ENCODE results near the gene DOK6. TPM values are rescaled to one million over a fixed set of nuclear protein-coding genes. Genes with fewer than 3 reads are reported as not detected.

Gene DOK6
- total and polyA plus RNA-seq, 10 of the 15 experiments (the other 5 are each of a cell fraction or from before 2014, with no cell fraction given) = 0.01 to 0.09 (median 0.04) TPM; not detected in 4

DNA sequence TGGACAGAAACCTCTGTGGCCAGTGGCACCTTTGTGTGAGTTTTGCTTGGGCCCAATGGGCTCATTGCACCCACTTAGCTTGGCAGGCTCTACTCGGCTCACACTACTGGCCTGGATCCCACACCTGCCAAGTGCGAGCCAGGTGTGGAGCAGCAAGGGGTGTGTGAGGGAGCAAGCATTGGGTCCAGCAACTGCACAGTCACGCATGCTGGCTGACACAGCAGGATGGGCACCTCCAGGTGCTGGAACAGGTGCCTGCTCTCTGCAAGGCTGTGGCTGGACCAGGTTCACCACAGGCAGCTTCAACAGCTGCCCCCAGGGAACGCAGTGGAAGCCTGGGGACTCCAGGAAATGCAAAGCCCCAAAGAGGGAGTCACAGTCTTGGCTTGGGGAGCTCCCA is 94.2 kb downstream of the DOK6 start:
- Histone ChIP-seq H2AFZ (ENCODE audit: control insufficient read depth, low read depth, low read length) (no peak overlapping the region), H3K27ac (ENCODE audit: control insufficient read depth, insufficient read depth) (no peak overlapping the region), H3K79me2 (ENCODE audit: control insufficient read depth, insufficient read depth, low read length) (no peaks in the 10 kb centered on the region), H3K9me3 (replicated peaks; ENCODE audit: control insufficient read depth, insufficient read depth, low read length) (no peaks in the 10 kb centered on the region), H3K36me3 (ENCODE audit: control insufficient read depth in 2 of 2, insufficient read depth in 2 of 2, low read length in 1 of 2) (no peaks in the 10 kb centered on the region), H4K20me1 (ENCODE audit: control insufficient read depth, insufficient read depth) (no peaks in the 10 kb centered on the region), H3K4me2 (ENCODE audit: control insufficient read depth, insufficient read depth) (no peak overlapping the region), H3K9ac (ENCODE audit: control insufficient read depth, insufficient read depth, low read length) (no peak overlapping the region), H3K27me3 (replicated peaks in 1 of 2; ENCODE audit: control insufficient read depth in 2 of 2, insufficient read depth in 2 of 2, low read length in 1 of 2) (no peaks in the 10 kb centered on the region), H3K4me3 (no peak overlapping the region), H3K4me1 (ENCODE audit: control insufficient read depth, insufficient read depth, low read length) (no peaks in the 10 kb centered on the region)
- ChIA-PET SMC1A (ENCODE audit: uncharacterized antibody, unreplicated experiment) (no interaction called here), RAD21 (ENCODE audit: unreplicated experiment) (no interaction called here), CTCF (no interaction called here), POLR2A (no interaction called here)
- FAIRE-seq = no peak
- intact Hi-C loops (cut with micrococcal nuclease; ENCODE audit: unreplicated experiment) = no loop called here
- no peak for DNase-seq (ENCODE audit: low read depth, low spot score)
- in situ Hi-C loops (cut with MboI) = no loop called here
- ATAC-seq = no peak
- no TSS peak for BruUV-seq (replicated peaks)
- no peak for TF ChIP-seq BCL11A (IDR thresholded peaks at IDR 0.05; ENCODE audit: low read depth, low read length)
- no peak for TF ChIP-seq MYB (IDR thresholded peaks at IDR 0.05; ENCODE audit: borderline replicate concordance, low read depth, low read length)
- no peak for TF ChIP-seq ZNF217 (IDR thresholded peaks at IDR 0.05)
- no peak for TF ChIP-seq WRNIP1 (IDR thresholded peaks at IDR 0.05; ENCODE audit: borderline replicate concordance, low read depth, low read length)
- no peak for TF ChIP-seq NR2F1 (conservative IDR thresholded peaks at IDR 0.05)
- no peak for TF ChIP-seq EP300 (IDR thresholded peaks at IDR 0.05; ENCODE audit: borderline replicate concordance in 1 of 2, control insufficient read depth in 1 of 2, low read depth in 2 of 2, low read length in 2 of 2)
- TF ChIP-seq NRF1 (conservative IDR thresholded peaks at IDR 0.05; ENCODE audit: low read depth, low read length) = no peak
- no peak for TF ChIP-seq HDAC2 (IDR thresholded peaks at IDR 0.05)
- TF ChIP-seq, protein P1, sequence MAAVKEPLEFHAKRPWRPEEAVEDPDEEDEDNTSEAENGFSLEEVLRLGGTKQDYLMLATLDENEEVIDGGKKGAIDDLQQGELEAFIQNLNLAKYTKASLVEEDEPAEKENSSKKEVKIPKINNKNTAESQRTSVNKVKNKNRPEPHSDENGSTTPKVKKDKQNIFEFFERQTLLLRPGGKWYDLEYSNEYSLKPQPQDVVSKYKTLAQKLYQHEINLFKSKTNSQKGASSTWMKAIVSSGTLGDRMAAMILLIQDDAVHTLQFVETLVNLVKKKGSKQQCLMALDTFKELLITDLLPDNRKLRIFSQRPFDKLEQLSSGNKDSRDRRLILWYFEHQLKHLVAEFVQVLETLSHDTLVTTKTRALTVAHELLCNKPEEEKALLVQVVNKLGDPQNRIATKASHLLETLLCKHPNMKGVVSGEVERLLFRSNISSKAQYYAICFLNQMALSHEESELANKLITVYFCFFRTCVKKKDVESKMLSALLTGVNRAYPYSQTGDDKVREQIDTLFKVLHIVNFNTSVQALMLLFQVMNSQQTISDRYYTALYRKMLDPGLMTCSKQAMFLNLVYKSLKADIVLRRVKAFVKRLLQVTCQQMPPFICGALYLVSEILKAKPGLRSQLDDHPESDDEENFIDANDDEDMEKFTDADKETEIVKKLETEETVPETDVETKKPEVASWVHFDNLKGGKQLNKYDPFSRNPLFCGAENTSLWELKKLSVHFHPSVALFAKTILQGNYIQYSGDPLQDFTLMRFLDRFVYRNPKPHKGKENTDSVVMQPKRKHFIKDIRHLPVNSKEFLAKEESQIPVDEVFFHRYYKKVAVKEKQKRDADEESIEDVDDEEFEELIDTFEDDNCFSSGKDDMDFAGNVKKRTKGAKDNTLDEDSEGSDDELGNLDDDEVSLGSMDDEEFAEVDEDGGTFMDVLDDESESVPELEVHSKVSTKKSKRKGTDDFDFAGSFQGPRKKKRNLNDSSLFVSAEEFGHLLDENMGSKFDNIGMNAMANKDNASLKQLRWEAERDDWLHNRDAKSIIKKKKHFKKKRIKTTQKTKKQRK (IDR thresholded peaks at IDR 0.05; ENCODE audit: low read depth, low read length) = no peak
- no peak for TF ChIP-seq ZNF24 (IDR thresholded peaks at IDR 0.05)
- no peak for TF ChIP-seq STAT1 (conservative IDR thresholded peaks at IDR 0.05)
- no peak for TF ChIP-seq RBBP5 (conservative IDR thresholded peaks at IDR 0.05)
- TF ChIP-seq, protein P2, sequence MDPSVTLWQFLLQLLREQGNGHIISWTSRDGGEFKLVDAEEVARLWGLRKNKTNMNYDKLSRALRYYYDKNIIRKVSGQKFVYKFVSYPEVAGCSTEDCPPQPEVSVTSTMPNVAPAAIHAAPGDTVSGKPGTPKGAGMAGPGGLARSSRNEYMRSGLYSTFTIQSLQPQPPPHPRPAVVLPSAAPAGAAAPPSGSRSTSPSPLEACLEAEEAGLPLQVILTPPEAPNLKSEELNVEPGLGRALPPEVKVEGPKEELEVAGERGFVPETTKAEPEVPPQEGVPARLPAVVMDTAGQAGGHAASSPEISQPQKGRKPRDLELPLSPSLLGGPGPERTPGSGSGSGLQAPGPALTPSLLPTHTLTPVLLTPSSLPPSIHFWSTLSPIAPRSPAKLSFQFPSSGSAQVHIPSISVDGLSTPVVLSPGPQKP (IDR thresholded peaks at IDR 0.05; ENCODE audit: low read depth, low read length) = no peak
- no peak for TF ChIP-seq EGR1 (IDR thresholded peaks at IDR 0.05; ENCODE audit: borderline replicate concordance in 1 of 2, low read depth in 2 of 2, low read length in 2 of 2)
- no peak for TF ChIP-seq JUND (IDR thresholded peaks at IDR 0.05; ENCODE audit: low read depth, low read length)
- 32% methylated on average over 4 of the region's 4 CpGs for WGBS (ENCODE audit: insufficient coverage, insufficient replicate concordance, low lambda C conversion rate, missing lambda C conversion rate)
